IPS-20b (cell line): ENCODE results near the gene AP4E1.
A peak's percentile ranks its signal among the peaks of the same experiment; 100 is the strongest.
"Not testable (repeated sequence)": the region's sequence is repeated elsewhere in the genome, so short reads cannot be mapped to it uniquely, and the experiment has no call there.

ENCODE experiments used
- H3K27ac ChIP-seq: one replicate; pipeline ENCODE4 v1.5.1; 2013; ENCODE audit warnings: low read length
- H3K27me3 ChIP-seq: 2 replicates; pipeline ENCODE4 v1.6.1; 2013; ENCODE audit warnings: mild to moderate bottlenecking, low read length, inconsistent platforms; ENCODE audit not compliant: insufficient read depth
- H3K36me3 ChIP-seq: 2 replicates; pipeline ENCODE4 v1.6.1; 2013; ENCODE audit warnings: low read depth, mild to moderate bottlenecking, inconsistent platforms, low read length, moderate library complexity; ENCODE audit not compliant: insufficient read depth
- H3K4me1 ChIP-seq: 2 replicates; pipeline ENCODE4 v1.6.1; 2013; ENCODE audit warnings: mild to moderate bottlenecking, control low read depth, inconsistent platforms, low read length, moderate library complexity; ENCODE audit not compliant: insufficient read depth
- H3K4me3 ChIP-seq: 2 replicates; pipeline ENCODE4 v1.5.1; 2013; ENCODE audit warnings: mild to moderate bottlenecking, low read length, inconsistent platforms
- H3K9ac ChIP-seq: 2 replicates; pipeline ENCODE4 v1.6.1; 2013; ENCODE audit warnings: low read depth, mild to moderate bottlenecking, inconsistent platforms, low read length, moderate library complexity
- H3K9me3 ChIP-seq: 2 replicates; pipeline ENCODE4 v1.6.1; 2013; ENCODE audit warnings: mild to moderate bottlenecking, low read depth, low read length, inconsistent platforms; ENCODE audit not compliant: insufficient read depth

Gene AP4E1

GRCh38 chr15:51037474-51037873 lies 129.0 kb downstream of the AP4E1 start:
- not testable (repeated sequence) for H3K27ac ChIP-seq, H3K9me3 ChIP-seq, H3K27me3 ChIP-seq, H3K36me3 ChIP-seq, H3K4me1 ChIP-seq, H3K9ac ChIP-seq
- peak overlapping the region; percentile 50 for H3K4me3 ChIP-seq

GRCh38 chr15:51038162-51038973 lies 129.9 kb downstream of the AP4E1 start:
- Histone ChIP-seq H3K36me3 (no peaks in the 10 kb centered on the region), H3K9ac (no peak overlapping the region), H3K4me1 (peaks cover 3% of the 10 kb centered on the region; the same call in 1 of the 2 replicates), H3K27me3 (no peaks in the 10 kb centered on the region), H3K27ac (no peak overlapping the region), H3K4me3 (peak overlapping the region; percentile 50; the same call in 1 of the 2 replicates), H3K9me3 (no peaks in the 10 kb centered on the region)

- H3K4me1 ChIP-seq, result peaks cover 3% of the 10 kb centered on the region; the same call in 1 of the 2 replicates
- no peak overlapping the region for H3K9ac ChIP-seq
- H3K4me3 ChIP-seq, result no peak overlapping the region
- H3K27ac ChIP-seq, result no peak overlapping the region
- no peaks in the 10 kb centered on the region for H3K27me3 ChIP-seq
- no peaks in the 10 kb centered on the region for H3K9me3 ChIP-seq
- no peaks in the 10 kb centered on the region for H3K36me3 ChIP-seq
These were observed 130.5 kb downstream of the AP4E1 start for GRCh38 chr15:51038974-51039319.

- Histone ChIP-seq H3K27me3 (no peaks in the 10 kb centered on the region), H3K9ac (no peak overlapping the region), H3K36me3 (no peaks in the 10 kb centered on the region), H3K4me1 (peaks cover 5% of the 10 kb centered on the region; the same call in 1 of the 2 replicates), H3K9me3 (no peaks in the 10 kb centered on the region), H3K4me3 (no peak overlapping the region; the same call in 1 of the 2 replicates), H3K27ac (no peak overlapping the region)
These were observed 135.7 kb downstream of the AP4E1 start for GRCh38 chr15:51044037-51044727.

- H3K9me3 ChIP-seq, result no peaks in the 10 kb centered on the region
- H3K27ac ChIP-seq, result no peak overlapping the region
- H3K36me3 ChIP-seq, result no peaks in the 10 kb centered on the region
- no peaks in the 10 kb centered on the region for H3K27me3 ChIP-seq
- H3K4me1 ChIP-seq, result peaks cover 5% of the 10 kb centered on the region; the same call in 1 of the 2 replicates
- H3K4me3 ChIP-seq, result no peak overlapping the region
- no peak overlapping the region for H3K9ac ChIP-seq
These were observed 137.5 kb downstream of the AP4E1 start for GRCh38 chr15:51046016-51046415.

- H3K4me3 ChIP-seq, result no peak overlapping the region
These were observed 138.4 kb downstream of the AP4E1 start for GRCh38 chr15:51046799-51047449.

GRCh38 chr15:51048308-51048707 lies 139.8 kb downstream of the AP4E1 start:
- peaks cover 5% of the 10 kb centered on the region; the same call in 1 of the 2 replicates for H3K4me1 ChIP-seq
- H3K27me3 ChIP-seq, result no peaks in the 10 kb centered on the region
- no peak overlapping the region for H3K27ac ChIP-seq
- no peaks in the 10 kb centered on the region for H3K36me3 ChIP-seq
- H3K9me3 ChIP-seq, result no peaks in the 10 kb centered on the region
- no peak overlapping the region for H3K9ac ChIP-seq
- no peak overlapping the region for H3K4me3 ChIP-seq

More at GRCh38 chr15:51046799-51047449, 138.4 kb downstream of the AP4E1 start:
- Histone ChIP-seq H3K9ac (no peak overlapping the region; the same call in 1 of the 2 replicates), H3K9me3 (no peaks in the 10 kb centered on the region), H3K27me3 (no peaks in the 10 kb centered on the region), H3K4me1 (peaks cover 5% of the 10 kb centered on the region; the same call in 1 of the 2 replicates), H3K27ac (no peak overlapping the region), H3K36me3 (no peaks in the 10 kb centered on the region)

- no peak overlapping the region for H3K27ac ChIP-seq
- peaks cover 5% of the 10 kb centered on the region; the same call in 1 of the 2 replicates for H3K4me1 ChIP-seq
- no peak overlapping the region for H3K9ac ChIP-seq
- no peaks in the 10 kb centered on the region for H3K27me3 ChIP-seq
- H3K4me3 ChIP-seq, result no peak overlapping the region
- H3K36me3 ChIP-seq, result no peaks in the 10 kb centered on the region
- H3K9me3 ChIP-seq, result no peaks in the 10 kb centered on the region
These were observed 140.6 kb downstream of the AP4E1 start for GRCh38 chr15:51049081-51049480.

GRCh38 chr15:51051776-51052175 lies 143.3 kb downstream of the AP4E1 start:
- H3K27ac ChIP-seq, result no peak overlapping the region

GRCh38 chr15:51053571-51053970 lies 145.1 kb downstream of the AP4E1 start:
- no peaks in the 10 kb centered on the region for H3K27me3 ChIP-seq
- H3K9ac ChIP-seq, result no peak overlapping the region
- no peaks in the 10 kb centered on the region for H3K9me3 ChIP-seq
- no peak overlapping the region for H3K4me3 ChIP-seq
- no peaks in the 10 kb centered on the region; the same call in 1 of the 2 replicates for H3K4me1 ChIP-seq
- H3K27ac ChIP-seq, result no peak overlapping the region
- H3K36me3 ChIP-seq, result no peaks in the 10 kb centered on the region

More at GRCh38 chr15:51051776-51052175, 143.3 kb downstream of the AP4E1 start:
- no peaks in the 10 kb centered on the region for H3K27me3 ChIP-seq
- no peaks in the 10 kb centered on the region for H3K9me3 ChIP-seq
- no peak overlapping the region for H3K9ac ChIP-seq
- no peaks in the 10 kb centered on the region for H3K36me3 ChIP-seq
- H3K4me3 ChIP-seq, result no peak overlapping the region
- peaks cover 3% of the 10 kb centered on the region; the same call in 1 of the 2 replicates for H3K4me1 ChIP-seq

- Histone ChIP-seq H3K27me3 (no peaks in the 10 kb centered on the region), H3K9ac (no peak overlapping the region), H3K36me3 (no peaks in the 10 kb centered on the region), H3K4me1 (no peaks in the 10 kb centered on the region; the same call in 1 of the 2 replicates), H3K9me3 (no peaks in the 10 kb centered on the region), H3K27ac (no peak overlapping the region), H3K4me3 (no peak overlapping the region)
These were observed 146.1 kb downstream of the AP4E1 start for GRCh38 chr15:51054535-51054934.
